ENCODE results near the gene EIF3D. TPM values are rescaled to one million over a fixed set of nuclear protein-coding genes. Genes with fewer than 3 reads are reported as not detected.
A peak's percentile ranks its signal among the peaks of the same experiment; 100 is the strongest.
"Not testable (repeated sequence)": the region's sequence is repeated elsewhere in the genome, so short reads cannot be mapped to it uniquely, and the experiment has no call there.

EIF3D gene
- total RNA-seq, 1 donor from 2014 or later = 143 TPM

GRCh38 chr22:36538529-36538928 lies 9.6 kb upstream of the EIF3D start:
- TF ChIP-seq CTCF (IDR thresholded peaks at IDR 0.05; ENCODE audit: partially characterized antibody, unreplicated experiment) = no peak
- DNase-seq = no peak
- no peaks in the 10 kb centered on the region for H3K4me1 Mint-ChIP-seq (ENCODE audit: low read depth, unreplicated experiment)

GRCh38 chr22:36536717-36537116 lies 7.8 kb upstream of the EIF3D start:
- peaks cover 12% of the 10 kb centered on the region for H3K9me3 Mint-ChIP-seq (ENCODE audit: unreplicated experiment)
- TF ChIP-seq CTCF (IDR thresholded peaks at IDR 0.05; ENCODE audit: partially characterized antibody, unreplicated experiment) = no peak
- H3K27me3 Mint-ChIP-seq (ENCODE audit: unreplicated experiment) = peaks cover 3% of the 10 kb centered on the region
- H3K4me1 Mint-ChIP-seq (ENCODE audit: low read depth, unreplicated experiment) = no peaks in the 10 kb centered on the region
- H3K27ac Mint-ChIP-seq (ENCODE audit: unreplicated experiment) = no peak overlapping the region
- H3K4me3 Mint-ChIP-seq (ENCODE audit: unreplicated experiment) = no peak overlapping the region
- no peak for DNase-seq
- H3K36me3 Mint-ChIP-seq (ENCODE audit: unreplicated experiment) = peaks cover 9% of the 10 kb centered on the region

More at GRCh38 chr22:36538529-36538928, 9.6 kb upstream of the EIF3D start:
- peaks cover 9% of the 10 kb centered on the region for H3K9me3 Mint-ChIP-seq (ENCODE audit: unreplicated experiment)
- no peak overlapping the region for H3K4me3 Mint-ChIP-seq (ENCODE audit: unreplicated experiment)
- peaks cover 4% of the 10 kb centered on the region for H3K36me3 Mint-ChIP-seq (ENCODE audit: unreplicated experiment)
- H3K27ac Mint-ChIP-seq (ENCODE audit: unreplicated experiment) = no peak overlapping the region
- peaks cover 3% of the 10 kb centered on the region for H3K27me3 Mint-ChIP-seq (ENCODE audit: unreplicated experiment)

- H3K9me3 Mint-ChIP-seq (ENCODE audit: unreplicated experiment) = peaks cover 11% of the 10 kb centered on the region
- not testable (repeated sequence) for H3K4me1 Mint-ChIP-seq (ENCODE audit: low read depth, unreplicated experiment); H3K36me3 Mint-ChIP-seq (ENCODE audit: unreplicated experiment); DNase-seq; H3K4me3 Mint-ChIP-seq (ENCODE audit: unreplicated experiment); H3K27ac Mint-ChIP-seq (ENCODE audit: unreplicated experiment); H3K27me3 Mint-ChIP-seq (ENCODE audit: unreplicated experiment)
Measured at GRCh38 chr22:36533320-36533719, 4.4 kb upstream of the EIF3D start.

GRCh38 chr22:36532466-36532865 lies 3.5 kb upstream of the EIF3D start:
- peaks cover 9% of the 10 kb centered on the region for H3K36me3 Mint-ChIP-seq (ENCODE audit: unreplicated experiment)
- no peak overlapping the region for H3K4me3 Mint-ChIP-seq (ENCODE audit: unreplicated experiment)
- H3K4me1 Mint-ChIP-seq (ENCODE audit: low read depth, unreplicated experiment) = no peaks in the 10 kb centered on the region

GRCh38 chr22:36528341-36528740 lies 625 bp downstream of the EIF3D start:
- peaks cover 18% of the 10 kb centered on the region for H3K4me1 Mint-ChIP-seq (ENCODE audit: low read depth, unreplicated experiment)
- peaks cover 4% of the 10 kb centered on the region for H3K27me3 Mint-ChIP-seq (ENCODE audit: unreplicated experiment)

More at GRCh38 chr22:36532466-36532865, 3.5 kb upstream of the EIF3D start:
- no peak for DNase-seq
- TF ChIP-seq CTCF (IDR thresholded peaks at IDR 0.05; ENCODE audit: partially characterized antibody, unreplicated experiment) = no peak
- Mint-ChIP-seq H3K27me3 (ENCODE audit: unreplicated experiment) (peaks cover 4% of the 10 kb centered on the region), H3K9me3 (ENCODE audit: unreplicated experiment) (peaks cover 11% of the 10 kb centered on the region), H3K27ac (ENCODE audit: unreplicated experiment) (no peak overlapping the region)

More at GRCh38 chr22:36528341-36528740, 625 bp downstream of the EIF3D start:
- peaks cover 3% of the 10 kb centered on the region for H3K36me3 Mint-ChIP-seq (ENCODE audit: unreplicated experiment)
- peak overlapping the region; percentile 94 for H3K4me3 Mint-ChIP-seq (ENCODE audit: unreplicated experiment)
- no peak for TF ChIP-seq CTCF (IDR thresholded peaks at IDR 0.05; ENCODE audit: partially characterized antibody, unreplicated experiment)
- peaks cover 5% of the 10 kb centered on the region for H3K9me3 Mint-ChIP-seq (ENCODE audit: unreplicated experiment)
- DNase-seq = no peak
- peak overlapping the region; percentile 86 for H3K27ac Mint-ChIP-seq (ENCODE audit: unreplicated experiment)
